Mesenteric fat pad (tissue), 1 donor: ENCODE results near the gene IGSF6. TPM values are rescaled to one million over a fixed set of nuclear protein-coding genes. Genes with fewer than 3 reads are reported as not detected.
"Not testable (repeated sequence)": the region's sequence is repeated elsewhere in the genome, so short reads cannot be mapped to it uniquely, and the experiment has no call there.

ENCODE experiments used
- DNase-seq: peaks from one replicate; pipeline ENCODE4 v3.0.0-alpha.2; 2020; ENCODE audit warnings: low spot score
- total RNA-seq: library from RNA; stranded (reverse); fragmentation: NEBNext Ultra II Directional; extraction: Animal tissue kit (Norgen Biotek cat#: 25700); gene quantifications from one replicate; pipeline ENCODE4 v1.2.1, GENCODE V29; 2021
- donor health status: DM: yes; HTN: yes; CAD: no.

IGSF6 gene
- total RNA-seq, 1 donor from 2014 or later: 14.7 TPM

- DNase-seq: not testable (repeated sequence)
Observed at GRCh38 chr16:21629616-21630539, 22.5 kb downstream of the IGSF6 start.

DNA sequence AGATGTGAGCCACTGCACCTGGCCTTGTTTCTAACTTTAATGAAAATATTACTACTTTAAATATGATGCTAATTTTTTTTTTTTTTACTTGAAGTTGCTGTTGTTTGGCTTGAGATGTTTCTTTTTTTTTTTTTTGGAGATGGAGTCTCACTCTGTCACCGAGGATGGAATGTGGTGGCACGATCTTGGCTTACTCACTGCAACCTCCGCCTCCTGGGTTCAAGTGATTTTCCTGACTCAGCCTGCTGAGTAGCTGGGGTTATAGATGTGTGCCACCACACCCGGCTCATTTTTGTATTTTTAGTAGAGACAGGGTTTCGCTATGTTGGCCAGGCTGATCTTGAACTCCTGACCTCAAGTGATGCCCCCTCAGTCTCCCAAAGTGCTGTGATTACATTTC lies 23.6 kb downstream of the IGSF6 start:
- DNase-seq: no peak

DNA sequence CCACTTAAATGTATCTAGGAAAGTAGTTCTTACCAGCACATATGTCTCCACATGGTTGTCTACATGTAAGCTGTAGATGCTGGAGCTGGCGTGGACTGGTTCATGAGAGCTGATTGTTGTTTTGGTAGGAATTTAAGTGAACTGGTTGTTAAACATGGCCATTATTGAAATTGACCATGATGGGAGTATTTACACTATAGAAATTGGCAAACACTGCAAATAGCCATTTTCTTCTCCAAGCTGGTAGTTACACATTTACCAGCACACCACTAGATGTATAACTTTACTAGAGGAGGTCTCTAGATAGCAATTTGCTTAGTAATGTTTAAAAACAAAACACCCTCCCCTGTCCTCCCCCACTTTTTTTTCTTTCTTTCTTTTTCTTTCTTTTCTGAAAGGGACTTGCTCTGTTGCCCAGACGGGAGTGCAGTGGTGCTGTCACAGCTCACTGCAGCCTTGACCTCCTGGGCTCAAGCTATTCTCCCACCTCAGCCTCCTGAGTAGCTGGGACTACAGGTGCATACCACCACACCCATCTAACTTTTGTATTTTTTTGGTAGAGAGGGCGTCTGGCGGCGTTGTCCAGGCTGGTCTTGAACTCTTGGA lies 24.2 kb downstream of the IGSF6 start:
- DNase-seq: no peak

DNA sequence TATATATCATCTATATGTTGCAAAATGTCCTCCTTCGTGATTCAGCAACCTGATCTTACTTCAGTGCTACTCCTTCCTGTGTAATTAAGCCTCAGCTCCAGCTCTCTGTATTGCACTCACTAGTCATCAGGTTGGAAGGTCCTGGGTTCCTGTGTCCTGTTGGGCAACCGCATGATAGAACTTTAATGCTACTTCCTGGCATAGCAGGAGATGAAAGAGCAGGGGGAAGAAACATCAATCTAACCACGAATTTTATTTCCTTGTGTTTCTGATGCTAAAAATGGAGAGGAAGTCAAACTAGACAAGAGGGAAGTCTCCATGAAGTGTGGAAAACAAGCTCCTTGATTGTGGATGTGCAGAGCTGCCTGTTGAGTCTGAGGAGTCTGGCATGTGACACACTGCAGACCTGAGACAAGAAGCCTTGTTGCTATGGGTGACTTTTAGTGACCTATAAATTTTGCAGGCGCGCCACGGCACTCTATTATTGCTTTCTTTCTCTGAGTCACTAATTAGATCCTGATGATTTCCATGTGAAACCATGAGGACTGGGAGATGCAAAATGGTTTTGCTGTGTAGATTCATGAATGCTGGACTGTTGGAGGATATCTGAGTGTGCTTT lies 25.6 kb downstream of the IGSF6 start:
- DNase-seq: no peak

GRCh38 chr16:21625026-21625425 lies 27.4 kb downstream of the IGSF6 start:
- no peak for DNase-seq

DNA sequence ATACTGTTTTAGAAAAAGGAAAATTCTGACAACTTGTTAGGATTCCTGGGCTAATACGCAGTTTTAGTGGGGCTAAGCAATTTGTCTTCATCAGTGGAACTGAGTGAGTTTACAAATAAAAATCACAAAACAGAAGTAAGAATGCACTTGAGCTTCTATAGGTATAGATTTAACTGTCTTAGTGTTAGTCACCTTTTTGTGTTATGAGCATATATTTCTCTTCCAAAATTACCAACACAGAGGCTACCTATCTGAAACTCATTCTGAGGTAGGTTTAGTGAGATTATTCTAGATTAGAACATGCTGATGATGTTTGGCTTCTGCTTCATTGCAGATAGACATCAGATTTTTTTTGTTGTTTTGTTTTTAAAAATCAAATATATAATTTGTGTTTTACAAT lies 29.9 kb downstream of the IGSF6 start:
- no peak for DNase-seq

GRCh38 chr16:21620592-21620991 lies 31.8 kb downstream of the IGSF6 start:
- no peak for DNase-seq

DNA sequence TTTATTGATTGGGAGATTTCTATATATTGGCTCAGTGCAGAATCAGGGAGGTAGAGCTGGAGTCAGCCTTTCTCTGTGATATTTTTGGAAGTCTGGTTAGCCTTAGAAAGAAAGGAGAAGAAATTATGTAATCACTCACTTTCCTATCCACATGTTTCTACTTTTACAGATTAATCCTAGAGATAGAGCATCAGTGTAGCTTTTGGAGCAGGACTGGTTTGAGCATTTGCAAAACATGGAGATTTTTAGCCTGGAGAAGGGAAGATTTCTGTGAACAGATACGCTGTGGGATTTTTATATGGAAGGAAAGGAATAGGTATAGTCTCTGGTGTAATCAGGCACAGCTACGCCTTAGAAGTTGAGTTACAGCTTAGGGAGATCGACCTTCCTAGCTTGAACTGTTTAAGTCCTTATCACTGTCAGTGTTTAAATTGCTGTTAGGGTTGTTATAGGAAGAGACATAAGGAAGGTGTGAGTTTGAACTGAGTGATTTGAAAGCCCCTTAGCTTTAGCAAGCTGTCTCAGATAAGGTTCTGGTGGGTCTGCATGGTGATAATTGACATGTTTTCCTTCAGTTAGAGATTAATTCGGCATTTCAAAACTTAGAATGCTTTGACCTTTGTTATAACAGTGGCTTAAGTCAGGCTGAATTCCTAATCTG lies 32.5 kb downstream of the IGSF6 start:
- no peak for DNase-seq

DNA sequence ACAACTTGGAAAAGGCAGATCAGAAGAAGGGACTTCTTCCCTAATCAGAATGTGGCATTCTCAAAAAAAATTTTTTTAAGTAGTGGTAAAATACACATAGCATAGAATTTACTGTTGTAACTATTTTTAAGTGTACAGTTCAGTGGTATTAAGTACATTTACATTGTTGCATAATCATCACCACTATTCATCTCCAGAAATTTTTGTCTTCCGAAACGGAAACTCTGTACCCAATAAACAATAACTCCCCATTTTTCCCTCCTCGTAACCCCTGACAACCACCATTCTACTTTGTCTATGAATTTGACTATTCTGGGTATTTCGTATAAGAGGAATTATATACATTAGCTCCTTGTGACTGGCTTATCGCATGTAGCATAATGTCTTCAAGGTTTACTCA lies 34.1 kb downstream of the IGSF6 start:
- no peak for DNase-seq

DNA sequence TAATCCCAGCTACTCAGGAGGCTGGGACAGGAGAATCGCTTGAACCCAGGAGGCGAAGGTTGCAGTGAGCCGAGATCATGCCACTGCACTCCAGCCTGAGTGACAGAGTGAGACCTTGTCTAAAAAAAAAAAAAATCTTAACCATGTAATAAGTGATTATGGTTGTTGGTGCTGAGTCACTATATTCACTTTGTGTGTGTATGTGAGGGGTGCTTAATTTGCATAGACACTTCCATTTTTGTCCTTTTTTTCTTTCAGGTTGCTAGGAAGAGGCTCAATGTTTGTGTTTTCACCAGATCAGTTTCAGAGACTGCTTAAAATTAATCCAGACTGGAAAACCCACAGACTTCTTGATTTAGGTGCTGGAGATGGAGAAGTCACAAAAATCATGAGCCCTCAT lies 34.8 kb downstream of the IGSF6 start:
- DNase-seq: no peak

GRCh38 chr16:21614896-21615295 lies 37.5 kb downstream of the IGSF6 start:
- no peak for DNase-seq

GRCh38 chr16:21613781-21614180 lies 38.6 kb downstream of the IGSF6 start:
- no peak for DNase-seq

GRCh38 chr16:21613361-21613760 lies 39.0 kb downstream of the IGSF6 start:
- DNase-seq: no peak

DNA sequence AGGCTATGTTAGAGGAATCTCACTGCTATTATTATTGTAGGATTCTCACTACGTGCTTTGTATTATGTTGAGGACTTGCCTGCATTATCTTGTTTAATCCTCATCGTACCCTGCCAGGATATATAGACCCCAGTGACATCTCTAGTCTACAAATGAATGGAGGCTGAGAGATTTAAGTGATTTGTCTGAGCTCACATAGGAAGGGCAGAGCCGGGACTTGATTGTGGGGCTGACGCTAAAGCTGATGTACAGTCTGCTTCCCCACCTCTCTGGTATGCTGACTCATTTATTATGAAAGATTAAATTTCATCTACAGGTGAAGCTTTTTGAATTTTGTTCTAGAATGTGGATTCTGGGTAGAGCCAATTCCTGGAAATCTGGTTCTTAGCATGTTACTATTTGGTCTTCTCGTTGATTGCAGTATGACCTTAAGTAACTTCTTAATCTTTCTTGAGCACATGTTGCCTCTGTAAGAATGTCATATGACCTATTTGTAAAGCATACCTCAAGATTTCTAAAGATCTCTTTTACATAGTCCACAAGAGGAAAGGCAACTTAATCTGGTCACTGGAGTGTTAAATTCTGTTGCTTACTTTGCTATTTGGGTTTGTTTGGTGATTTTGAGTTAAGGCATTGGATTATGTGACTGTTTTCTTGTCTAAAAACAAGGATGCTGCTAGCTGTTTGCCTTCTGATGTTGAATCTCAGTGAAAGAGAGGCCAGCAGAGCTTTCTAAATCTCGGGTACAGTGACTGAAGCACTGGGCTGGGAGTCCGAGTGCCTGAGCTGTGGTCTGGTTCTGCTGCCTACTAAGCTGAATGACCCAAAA lies 40.6 kb downstream of the IGSF6 start:
- no peak for DNase-seq

DNA sequence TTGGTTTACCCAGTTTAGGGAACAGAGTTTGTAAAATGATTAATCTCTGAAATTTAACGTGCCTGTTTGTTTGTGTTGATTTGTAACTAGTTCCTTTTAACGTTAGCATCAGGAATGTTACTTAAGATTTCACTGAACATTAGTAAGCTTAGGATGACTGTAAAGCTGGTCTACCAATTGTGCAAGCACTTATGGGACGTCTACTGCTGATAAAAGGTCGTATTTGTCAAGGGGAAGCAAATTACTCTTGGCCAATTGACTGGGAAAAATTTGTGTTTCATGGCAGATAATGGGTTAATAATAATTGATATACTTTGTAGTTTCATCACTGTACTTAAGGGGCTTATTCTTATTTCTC lies 41.2 kb downstream of the IGSF6 start:
- DNase-seq: no peak

DNA sequence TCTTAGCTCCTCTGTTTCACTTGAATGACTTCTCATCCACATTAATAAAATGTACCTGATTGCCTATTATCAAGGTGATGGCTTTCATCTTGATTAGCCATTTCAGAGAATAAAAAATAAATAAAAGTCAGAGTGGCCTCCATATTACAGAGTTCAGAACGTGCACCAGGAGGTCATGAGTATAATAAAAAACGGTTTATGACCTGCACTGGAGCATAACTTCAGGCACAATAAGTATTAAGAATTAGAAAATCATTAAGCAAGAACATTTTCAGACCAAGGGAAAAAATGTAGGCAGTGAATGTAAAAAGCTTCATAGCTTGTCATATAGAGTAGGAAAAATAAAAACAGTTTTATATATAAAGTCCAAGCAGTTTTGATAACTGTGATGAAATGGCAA lies 41.6 kb downstream of the IGSF6 start:
- DNase-seq: no peak

- DNase-seq: no peak
Observed at GRCh38 chr16:21610006-21610544, 42.3 kb downstream of the IGSF6 start.

GRCh38 chr16:21608639-21609328 lies 43.6 kb downstream of the IGSF6 start:
- no peak for DNase-seq

GRCh38 chr16:21605848-21606247 lies 46.6 kb downstream of the IGSF6 start:
- not testable (repeated sequence) for DNase-seq

GRCh38 chr16:21603928-21604327 lies 48.5 kb downstream of the IGSF6 start:
- no peak for DNase-seq
